ENCODE measurements around the gene C1orf216.

The C1orf216 gene

GRCh38 chr1:35668506-35668905, 50.2 kb downstream of the C1orf216 start:
- Histone ChIP-seq H3K27me3 (replicated peaks; ENCODE audit: control insufficient read depth, insufficient read depth, low read length) (peaks cover 34% of the 10 kb centered on the region), H3K9me3 (ENCODE audit: control insufficient read depth, low read length) (no peaks in the 10 kb centered on the region), H3K36me3 (ENCODE audit: control insufficient read depth, insufficient read depth, low read length, severe bottlenecking) (no peaks in the 10 kb centered on the region), H3K4me3 (ENCODE audit: low read length) (no peak overlapping the region), H3K9ac (ENCODE audit: low read length) (no peak overlapping the region), H3K4me1 (ENCODE audit: control insufficient read depth, insufficient read depth, low read length) (no peaks in the 10 kb centered on the region)
- no peak for DNase-seq (ENCODE audit: low read depth)

- H3K4me1 ChIP-seq (ENCODE audit: control insufficient read depth, insufficient read depth, low read length) = no peaks in the 10 kb centered on the region
- H3K27me3 ChIP-seq (replicated peaks; ENCODE audit: control insufficient read depth, insufficient read depth, low read length) = peaks cover 24% of the 10 kb centered on the region
- H3K9ac ChIP-seq (ENCODE audit: low read length) = no peak overlapping the region
- no peaks in the 10 kb centered on the region for H3K36me3 ChIP-seq (ENCODE audit: control insufficient read depth, insufficient read depth, low read length, severe bottlenecking)
- no peak overlapping the region for H3K4me3 ChIP-seq (ENCODE audit: low read length)
- DNase-seq (ENCODE audit: low read depth) = no peak
- no peaks in the 10 kb centered on the region for H3K9me3 ChIP-seq (ENCODE audit: control insufficient read depth, low read length)
Measured at GRCh38 chr1:35666916-35667315, 51.8 kb downstream of the C1orf216 start.

- Histone ChIP-seq H3K9me3 (ENCODE audit: control insufficient read depth, low read length) (no peaks in the 10 kb centered on the region), H3K36me3 (ENCODE audit: control insufficient read depth, insufficient read depth, low read length, severe bottlenecking) (no peaks in the 10 kb centered on the region), H3K27me3 (replicated peaks; ENCODE audit: control insufficient read depth, insufficient read depth, low read length) (peaks cover 24% of the 10 kb centered on the region), H3K4me3 (ENCODE audit: low read length) (no peak overlapping the region), H3K4me1 (ENCODE audit: control insufficient read depth, insufficient read depth, low read length) (no peaks in the 10 kb centered on the region), H3K9ac (ENCODE audit: low read length) (no peak overlapping the region)
- no peak for DNase-seq (ENCODE audit: low read depth)
Measured at GRCh38 chr1:35666216-35666615, 52.5 kb downstream of the C1orf216 start.
